ENCODE measurements around the gene IFNL4.
A peak's percentile ranks its signal among the peaks of the same experiment; 100 is the strongest.
"Not testable (repeated sequence)": the region's sequence is repeated elsewhere in the genome, so short reads cannot be mapped to it uniquely, and the experiment has no call there.

IFNL4 gene

DNA sequence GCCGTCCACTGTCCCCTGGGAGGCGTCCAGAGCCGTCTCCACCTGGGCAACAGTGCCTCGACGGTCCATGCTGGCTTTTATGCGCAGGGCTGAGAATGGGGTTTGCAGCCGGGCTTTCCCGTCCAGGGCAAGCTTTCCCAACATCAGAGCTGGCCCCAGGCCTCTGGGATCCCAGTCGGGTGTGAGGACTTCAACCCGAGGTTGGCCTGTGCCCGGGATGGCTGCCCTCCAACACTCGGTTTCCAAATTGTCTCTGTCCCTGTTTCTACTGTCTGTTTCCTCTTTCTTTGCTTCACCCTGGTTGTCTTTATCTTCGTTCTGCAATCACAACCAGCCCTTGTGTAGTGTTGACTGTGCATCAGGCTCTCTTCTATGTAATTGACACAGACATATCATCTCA is at the start of gene IFNL4:
IFNL4 (minus strand) TSS at position 51 of the 400 bp plus-strand sequence.
- DNase-seq, result no peak

DNA sequence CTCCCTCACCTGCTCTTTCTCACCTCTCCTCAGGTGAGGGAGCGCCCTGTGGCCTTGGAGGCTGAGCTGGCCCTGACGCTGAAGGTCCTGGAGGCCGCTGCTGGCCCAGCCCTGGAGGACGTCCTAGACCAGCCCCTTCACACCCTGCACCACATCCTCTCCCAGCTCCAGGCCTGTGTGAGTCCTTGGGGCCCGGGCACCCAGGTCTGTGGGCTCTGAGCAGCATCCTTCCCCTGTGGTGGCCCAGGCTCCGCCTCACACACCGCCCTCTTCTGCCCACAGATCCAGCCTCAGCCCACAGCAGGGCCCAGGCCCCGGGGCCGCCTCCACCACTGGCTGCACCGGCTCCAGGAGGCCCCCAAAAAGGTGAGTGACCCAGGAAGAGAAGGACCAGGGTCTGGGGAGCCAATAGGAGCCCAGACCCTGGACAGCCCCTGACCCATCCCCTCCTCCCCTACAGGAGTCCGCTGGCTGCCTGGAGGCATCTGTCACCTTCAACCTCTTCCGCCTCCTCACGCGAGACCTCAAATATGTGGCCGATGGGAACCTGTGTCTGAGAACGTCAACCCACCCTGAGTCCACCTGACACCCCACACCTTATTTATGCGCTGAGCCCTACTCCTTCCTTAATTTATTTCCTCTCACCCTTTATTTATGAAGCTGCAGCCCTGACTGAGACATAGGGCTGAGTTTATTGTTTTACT is 49.4 kb upstream of the IFNL4 start:
- DNase-seq, result peak; percentile 72

DNA sequence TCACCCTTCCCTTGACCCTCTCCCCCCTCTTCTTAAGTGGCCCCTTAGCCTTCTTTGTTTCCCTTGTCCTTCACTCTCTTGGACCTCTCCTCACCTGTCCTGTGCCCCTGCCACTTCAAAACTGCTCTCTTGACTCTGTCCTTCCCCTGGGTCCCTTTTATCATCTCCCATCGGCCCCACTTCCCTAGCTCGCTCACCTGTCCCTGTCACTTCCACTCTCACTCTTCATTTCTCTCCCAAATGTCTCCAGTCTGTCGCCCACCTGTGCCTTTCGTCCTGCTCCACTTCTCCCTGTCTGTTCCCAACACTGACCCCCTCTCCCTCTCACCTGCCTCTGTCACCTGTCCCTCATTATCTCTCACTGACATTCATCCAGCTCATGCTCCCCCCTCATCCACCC is 48.2 kb upstream of the IFNL4 start:
- DNase-seq, result no peak

DNA sequence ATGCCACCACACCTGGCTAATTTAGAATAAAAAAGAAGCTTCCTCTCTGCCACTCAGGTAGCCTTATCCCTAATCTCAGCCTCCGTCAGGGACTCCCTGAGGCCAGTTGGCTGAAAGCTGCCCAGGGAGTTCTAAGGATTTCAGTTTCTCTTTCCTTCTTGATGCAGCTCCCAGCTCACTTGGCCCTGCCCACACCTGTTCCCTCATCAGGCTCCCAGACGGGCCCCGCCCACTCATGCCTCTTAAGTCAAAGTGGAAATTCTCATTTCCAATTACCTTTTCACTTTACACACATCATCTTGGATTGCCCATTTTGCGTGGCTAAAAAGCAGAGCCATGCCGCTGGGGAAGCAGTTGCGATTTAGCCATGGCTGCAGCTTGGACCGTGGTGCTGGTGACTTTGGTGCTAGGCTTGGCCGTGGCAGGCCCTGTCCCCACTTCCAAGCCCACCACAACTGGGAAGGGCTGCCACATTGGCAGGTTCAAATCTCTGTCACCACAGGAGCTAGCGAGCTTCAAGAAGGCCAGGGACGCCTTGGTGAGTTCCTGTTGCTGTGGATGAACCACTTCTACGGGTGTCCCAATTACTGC is 47.5 kb upstream of the IFNL4 start, which contains the start of gene IFNL1:
IFNL1 (plus strand) TSS at position 353 of the 591 bp plus-strand sequence; CDS start at position 368, 15 bp downstream.
- DNase-seq, result no peak

DNA sequence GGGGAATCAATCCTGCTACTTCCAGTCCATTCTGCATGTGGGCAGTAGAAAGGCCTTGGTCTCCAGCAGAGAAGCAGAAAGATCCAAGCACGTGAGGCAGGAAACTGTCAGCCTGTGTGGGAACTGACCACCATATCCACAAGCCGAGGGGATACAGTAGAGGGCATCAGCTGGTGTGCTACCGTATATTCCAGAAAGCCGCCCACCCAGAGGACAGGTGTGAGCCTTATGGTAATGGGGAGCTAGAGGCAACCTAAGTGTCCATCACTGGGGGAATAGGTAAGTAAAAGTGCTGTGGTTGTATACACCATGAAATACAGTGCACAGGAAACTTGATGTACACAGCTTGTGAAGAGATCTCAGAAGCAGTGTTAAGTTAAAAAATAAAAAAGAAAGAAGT is 44.7 kb upstream of the IFNL4 start:
- no peak for DNase-seq

DNA sequence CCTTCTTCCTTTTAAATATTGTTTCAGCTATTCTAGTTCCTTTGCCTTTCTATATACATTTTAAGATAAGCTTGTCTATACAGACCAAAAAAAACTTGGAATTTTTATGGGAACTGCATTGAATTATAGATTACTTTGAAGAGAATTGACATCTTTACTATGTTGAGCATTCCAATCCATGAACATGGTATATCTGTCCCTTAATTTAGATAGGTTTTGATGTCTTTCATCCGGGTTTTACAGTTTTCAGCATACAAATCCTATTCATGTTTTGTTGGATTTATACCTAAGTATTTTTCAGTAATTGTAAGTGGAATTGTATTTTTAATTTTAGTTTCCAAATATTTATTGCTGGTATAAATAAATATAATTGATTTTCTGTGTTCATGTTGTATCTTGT is 35.4 kb upstream of the IFNL4 start:
- DNase-seq, result no peak

DNA sequence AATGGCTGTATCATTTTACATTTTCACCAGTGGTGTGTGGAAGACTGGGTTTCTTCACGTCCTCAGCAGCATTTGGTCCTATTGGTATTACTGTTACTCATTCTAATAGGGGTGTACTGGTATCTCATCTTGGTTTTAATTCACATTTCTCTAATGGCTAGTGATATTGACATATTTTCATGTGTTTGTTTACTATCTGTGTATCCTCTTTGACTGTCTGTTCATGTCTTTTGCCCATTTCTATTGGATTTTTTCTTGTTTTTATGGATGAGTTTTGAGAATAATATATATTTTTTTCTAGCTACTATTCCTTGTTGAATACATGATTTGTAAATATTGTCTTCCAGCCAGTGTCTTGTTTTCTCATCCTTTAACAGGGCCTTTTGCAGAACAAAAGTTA is 33.4 kb upstream of the IFNL4 start:
- no peak for DNase-seq

DNA sequence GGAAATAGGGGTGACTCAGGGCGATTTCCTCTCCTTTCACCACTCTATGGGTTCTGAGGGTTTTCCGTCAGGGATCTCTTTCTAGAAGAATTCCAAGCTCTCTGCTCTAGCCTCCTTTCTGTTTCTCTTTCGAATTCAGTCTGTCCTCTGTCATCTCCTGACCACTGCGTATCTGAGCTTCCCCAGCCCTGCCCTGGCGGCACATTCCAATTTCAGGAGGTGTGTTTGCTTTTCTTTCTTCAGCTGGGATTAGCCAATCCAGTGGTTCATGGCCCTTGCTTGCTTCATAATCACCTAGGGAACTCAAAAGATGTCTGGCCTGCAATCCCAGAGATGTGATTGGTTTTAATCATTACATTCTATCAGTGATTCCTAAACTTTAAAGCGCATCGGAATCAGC is 28.9 kb upstream of the IFNL4 start:
- no peak for DNase-seq

DNA sequence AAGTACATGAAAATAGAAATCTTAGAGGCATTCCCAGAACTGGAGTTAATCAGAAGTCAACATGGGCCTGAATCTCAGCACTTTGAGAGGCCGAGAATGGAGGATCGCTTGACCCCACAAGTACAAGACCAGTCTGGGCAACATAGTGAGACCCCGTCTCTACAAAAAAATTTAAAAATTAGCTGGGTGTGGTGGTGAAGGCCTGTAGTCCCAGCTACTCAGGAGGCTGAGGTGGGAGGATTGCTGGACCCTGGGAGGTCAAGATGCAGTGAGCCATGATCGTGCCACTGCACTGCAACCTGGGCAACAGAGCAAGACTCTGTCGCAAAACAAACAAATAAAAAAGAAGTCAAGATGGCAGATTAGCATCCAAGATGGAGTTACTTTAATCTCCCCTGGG is 28.1 kb upstream of the IFNL4 start:
- no peak for DNase-seq

DNA sequence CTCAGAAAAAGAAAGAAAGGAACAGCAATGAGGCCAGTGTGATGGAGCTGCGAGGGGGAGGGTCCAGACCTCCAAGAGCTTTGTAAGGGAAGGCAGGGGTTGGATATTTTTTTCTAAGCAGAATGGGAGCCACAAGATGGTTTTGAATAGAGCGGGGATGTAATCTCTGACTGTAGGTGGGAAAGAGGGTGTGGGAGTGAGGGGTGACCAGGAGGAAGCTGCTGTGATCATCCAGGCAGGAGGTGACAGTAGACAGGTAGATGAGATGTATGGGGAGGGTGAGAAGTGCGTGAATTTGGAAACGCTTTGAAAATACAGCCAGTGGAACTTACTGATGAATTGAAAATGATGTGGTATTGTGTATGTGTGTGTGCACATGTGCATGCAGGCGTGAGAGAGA is 26.9 kb upstream of the IFNL4 start:
- no peak for DNase-seq

DNA sequence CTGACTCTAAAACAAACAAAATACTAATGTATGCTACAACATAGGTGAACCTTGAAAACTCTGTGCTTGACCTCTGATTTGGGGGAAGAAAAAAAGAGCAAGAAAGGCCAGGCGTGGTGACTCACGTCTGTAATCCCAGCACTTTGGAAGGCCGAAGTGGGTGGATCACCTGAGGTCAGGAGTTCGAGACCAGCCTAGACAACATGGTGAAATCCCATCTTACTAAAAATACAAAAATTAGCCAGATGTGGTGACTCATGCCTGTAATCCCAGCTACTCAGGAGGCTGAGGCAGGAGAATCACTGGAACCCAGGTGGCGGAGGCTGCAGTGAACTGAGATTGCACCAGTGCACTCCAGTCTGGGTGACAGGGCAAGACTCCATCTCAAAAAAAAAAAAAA is 25.2 kb upstream of the IFNL4 start:
- not testable (repeated sequence) for DNase-seq

DNA sequence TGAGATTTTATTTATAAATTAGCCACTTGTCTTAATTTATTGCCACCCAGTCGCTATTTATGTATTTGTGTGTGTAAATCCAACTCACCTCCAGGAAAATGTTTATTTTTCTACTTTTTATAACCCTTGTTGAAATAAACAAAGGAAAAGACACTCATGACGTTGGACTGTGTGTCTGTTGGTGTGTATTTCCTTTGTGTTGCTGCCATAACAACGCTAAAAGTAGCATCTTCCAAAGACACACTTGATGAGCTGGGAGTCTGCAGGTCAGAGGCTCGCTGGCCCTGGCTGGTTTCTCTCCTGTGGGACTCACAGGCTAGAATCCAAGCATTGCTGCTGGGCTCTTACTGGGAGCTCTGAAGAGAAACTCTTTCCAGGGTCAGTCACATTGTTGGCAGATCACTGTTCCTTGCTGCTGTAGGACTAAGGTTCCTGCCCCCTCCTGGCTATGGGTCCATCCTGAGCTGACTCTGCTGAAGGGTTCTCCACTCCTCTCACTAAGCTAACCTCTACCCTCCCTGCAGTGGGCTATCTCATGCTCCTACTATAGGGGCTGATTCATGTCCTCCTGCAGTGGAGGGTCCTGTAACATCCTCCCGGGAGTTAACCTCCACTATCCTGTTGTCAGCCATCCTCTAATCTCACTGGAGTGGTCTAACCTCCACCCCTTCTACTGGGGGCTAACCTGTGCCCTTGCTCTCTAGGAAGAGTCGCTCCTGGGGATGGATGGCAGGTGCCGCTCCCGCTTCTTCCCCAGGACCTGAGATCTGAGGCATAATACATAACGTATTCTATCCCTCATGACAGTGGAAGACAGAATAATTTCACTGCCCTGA is 21.6 kb upstream of the IFNL4 start:
- DNase-seq, result no peak

DNA sequence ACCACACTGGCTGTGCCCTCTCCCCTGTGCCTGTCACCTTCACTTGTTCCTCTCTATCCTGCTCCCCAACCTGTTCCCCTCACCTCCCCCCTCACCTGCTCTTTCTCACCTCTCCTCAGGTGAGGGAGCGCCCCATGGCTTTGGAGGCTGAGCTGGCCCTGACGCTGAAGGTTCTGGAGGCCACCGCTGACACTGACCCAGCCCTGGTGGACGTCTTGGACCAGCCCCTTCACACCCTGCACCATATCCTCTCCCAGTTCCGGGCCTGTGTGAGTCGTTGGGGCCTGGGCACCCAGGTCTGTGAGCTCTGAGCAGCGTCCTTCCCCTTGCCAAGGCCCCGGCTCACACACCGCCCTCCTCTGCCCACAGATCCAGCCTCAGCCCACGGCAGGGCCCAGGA is 20.7 kb upstream of the IFNL4 start:
- DNase-seq, result not testable (repeated sequence)

DNA sequence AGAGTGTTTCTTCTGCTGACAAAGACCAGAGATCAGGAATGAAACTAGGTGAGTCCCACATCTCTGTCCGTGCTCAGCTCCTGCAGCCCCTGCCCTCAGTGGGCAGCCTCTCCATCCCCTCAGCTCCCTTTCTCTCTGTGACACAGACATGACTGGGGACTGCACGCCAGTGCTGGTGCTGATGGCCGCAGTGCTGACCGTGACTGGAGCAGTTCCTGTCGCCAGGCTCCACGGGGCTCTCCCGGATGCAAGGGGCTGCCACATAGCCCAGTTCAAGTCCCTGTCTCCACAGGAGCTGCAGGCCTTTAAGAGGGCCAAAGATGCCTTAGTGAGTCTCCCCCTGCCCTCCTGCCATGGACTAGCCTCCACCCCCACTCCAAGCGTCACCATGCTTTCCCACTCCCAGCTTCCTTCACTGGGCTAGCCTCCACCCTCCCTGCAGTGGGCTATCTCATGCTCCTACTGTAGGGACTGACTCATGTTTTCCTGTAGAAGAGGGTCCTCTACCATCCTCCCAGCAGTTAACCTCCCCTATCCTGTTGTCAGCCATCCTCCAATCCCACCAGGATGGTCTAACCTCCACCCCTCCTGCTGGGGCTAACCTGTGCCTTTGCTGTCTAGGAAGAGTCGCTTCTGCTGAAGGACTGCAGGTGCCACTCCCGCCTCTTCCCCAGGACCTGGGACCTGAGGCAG is 20.0 kb upstream of the IFNL4 start:
- not testable (repeated sequence) for DNase-seq

DNA sequence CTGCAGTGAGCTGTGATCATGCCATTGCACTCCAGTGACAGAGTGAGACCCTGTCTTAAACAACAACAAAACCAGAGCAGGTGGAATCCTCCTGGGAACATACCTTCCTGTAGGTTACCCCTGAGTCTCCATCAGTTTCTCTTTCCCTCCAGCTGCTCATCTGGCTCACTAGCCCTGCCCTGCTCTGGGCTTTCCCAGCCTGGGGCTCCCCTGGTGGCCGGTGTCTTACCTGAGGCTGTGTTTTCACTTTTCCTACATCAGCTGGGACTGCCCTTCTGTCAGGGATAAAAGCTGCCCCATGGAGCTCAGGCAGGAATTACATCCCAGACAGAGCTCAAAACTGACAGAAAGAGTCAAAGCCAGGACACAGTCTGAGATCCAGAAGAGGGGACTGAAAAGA is 19.4 kb upstream of the IFNL4 start, which contains the start of gene IFNL2:
IFNL2 (plus strand) TSS at position 312 of the 400 bp plus-strand sequence. CDS start 173 bp downstream, outside the sequence.
- not testable (repeated sequence) for DNase-seq

DNA sequence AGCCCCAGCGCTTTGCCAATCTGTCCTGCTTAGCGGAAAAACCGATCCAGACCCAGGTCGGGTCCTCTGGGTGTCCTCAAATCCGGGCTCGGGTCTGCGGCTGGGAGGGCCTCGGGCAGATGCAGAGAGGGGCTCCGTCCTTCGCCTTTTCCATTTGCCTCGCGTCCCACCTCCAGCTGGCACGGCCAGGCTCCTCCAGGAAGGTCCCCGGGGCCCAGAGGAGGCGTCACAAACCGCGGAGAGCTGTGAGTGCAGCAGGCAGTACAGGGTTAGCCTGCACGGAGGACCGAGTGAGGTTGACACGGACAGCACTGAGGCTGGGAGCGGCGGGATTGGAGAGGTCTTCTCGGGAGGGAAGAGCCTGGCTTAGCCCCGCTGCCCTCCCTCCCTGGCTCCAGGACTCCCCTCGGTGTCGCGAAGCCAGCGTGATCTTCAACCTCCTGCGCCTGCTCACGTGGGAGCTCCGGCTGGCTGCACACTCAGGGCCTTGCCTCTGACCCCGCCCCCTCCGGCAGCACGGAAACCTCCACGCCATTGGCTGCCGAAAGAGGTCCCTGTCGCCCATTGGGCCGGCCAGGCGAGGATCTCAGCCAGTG is 16.8 kb upstream of the IFNL4 start:
- DNase-seq, result no peak

DNA sequence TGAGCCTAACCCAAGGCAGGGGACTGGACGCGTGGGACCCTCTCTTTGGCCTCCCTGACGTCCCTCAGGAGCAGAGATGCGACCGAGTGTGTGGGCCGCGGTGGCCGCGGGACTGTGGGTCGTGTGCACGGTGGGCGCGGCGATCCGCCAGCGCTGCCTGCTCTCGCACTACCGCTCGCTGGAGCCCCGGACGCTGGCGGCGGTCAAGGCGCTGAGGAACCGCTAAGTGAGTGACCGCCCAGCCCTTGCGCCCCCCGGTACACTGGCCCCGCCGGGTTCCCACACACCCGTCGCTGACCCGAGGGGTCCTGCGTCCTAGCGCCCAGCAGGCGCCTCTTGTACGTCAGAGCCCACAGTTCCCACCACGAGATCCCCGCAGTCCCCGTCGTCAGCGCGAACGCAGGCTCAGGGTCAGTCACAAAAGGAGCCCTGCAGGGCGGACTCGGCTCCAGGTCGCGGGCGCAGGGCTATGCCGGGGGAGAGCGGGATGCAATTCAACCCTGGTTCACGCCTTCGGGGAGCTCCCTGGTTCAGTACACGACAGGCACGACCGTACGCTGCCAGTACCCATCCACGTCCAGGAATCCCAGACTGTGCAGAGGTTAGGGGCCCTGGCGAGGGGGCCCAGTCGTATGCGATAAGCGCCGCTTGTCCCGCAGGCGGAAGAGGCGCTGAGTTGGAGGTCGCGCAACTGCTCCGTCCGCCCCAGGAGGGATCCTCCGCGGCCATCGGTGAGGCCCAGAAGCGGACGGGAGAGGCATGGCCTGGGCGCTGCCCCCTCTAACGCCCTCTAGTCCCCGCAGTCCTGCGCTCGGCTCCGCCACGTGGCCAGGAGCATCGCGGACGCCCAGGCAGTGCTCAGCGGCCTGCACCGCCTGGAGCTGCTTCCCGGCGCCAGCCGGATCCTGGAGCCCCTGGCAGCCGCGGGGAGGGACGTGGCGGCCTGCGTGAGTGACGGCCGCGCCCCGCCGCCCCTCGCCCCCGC is 15.9 kb upstream of the IFNL4 start:
- no peak for DNase-seq

DNA sequence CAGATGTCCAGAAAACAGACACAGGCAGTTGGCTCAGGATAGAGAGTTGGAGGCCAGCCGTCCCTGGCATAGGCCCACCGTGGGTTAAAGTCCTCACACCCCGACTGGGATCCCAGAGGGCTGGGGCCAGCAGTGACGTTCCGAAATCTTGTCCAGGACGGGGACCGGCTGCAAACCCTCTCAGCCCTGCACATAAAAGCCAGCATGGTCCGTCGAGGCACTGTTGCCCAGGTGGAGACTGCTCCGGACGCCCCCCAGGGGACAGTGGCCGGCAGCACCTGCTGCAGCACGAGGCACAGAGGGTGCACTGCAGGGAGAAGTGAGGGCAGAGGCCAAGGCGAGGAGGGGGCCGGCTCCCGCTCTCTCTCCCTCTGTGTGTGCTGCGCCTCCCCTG is 15.3 kb upstream of the IFNL4 start:
- no peak for DNase-seq

DNA sequence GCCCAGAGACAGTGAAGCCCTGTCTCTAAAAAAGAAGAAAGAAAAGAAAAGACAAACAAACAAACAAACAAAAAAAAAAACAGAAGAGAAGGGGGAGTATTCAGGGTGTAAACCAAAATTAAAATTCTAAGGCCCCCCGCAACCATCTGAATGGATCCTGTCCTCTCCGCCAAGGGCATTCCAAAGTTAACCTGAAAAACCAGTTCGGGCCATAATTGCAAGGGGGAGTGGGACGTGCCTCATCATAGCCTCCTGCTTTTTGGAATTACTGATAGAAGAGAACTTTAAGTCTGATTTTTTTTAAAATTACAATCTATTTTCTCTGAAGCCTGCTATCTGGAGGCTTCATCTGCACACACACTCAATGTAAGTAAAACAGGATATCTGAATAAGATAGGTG is 13.8 kb upstream of the IFNL4 start:
- no peak for DNase-seq

DNA sequence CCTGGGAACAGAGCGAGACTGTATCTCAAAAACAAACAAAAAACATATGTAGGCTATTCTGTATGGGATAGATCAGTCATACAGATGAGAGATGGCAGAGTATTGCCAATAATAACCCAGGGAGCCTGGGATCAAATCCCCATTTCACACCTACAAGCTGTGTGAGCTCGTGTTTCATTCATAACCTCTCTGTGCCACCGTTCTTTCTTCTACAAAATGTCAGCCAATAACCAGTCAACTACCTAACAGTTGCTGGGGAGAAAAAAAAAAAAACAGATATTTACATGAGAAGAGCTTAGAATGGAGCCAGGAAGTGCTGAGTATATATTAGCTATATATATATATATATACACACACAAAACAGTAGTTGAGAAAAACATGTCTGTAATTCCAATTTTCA is 13.0 kb upstream of the IFNL4 start:
- no peak for DNase-seq

DNA sequence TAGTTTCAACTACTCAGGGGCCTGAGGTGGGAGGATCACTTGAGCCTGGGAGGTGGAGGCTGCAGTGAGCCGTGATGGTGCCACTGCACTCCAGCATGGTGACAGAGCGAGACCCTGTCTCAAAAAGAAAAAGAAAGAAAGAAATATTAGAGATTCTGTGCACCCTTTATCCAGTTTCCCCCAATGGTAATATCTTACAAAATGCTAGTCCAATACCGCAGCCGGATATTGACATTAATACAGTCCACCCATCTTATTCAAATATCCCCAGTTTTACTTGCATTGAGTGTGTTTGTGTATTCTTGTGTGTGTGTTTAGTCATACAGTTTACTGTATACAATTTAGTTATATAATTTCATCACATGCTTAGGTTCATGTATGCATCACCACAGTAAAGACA is 8.6 kb upstream of the IFNL4 start:
- no peak for DNase-seq

All from CD4-positive, alpha-beta T cell treated with Interleukin-17A for 1 hour (primary cell).